HEK293 (cell line): ENCODE data around the gene SCAF4.

Experiments
- CTCF ChIA-PET: fragments of 350-600 bp; formaldehyde crosslinking; extraction: SDS; loops from one replicate; lab custom pipeline; 2021; ENCODE audit warnings: antibody characterized with exemption; lab: Yijun Ruan, JAX
- POLR2A ChIA-PET: fragments of 300-600 bp; formaldehyde crosslinking; extraction: SDS; loops from one replicate; lab custom pipeline; 2020; ENCODE audit warnings: antibody characterized with exemption, inconsistent platforms; lab: Yijun Ruan, JAX
- H3K27ac ChIP-seq: fragments of 200-500 bp; sonication (Bioruptor generic); 2 replicates; pipeline ENCODE4 v1.5.1; 2014; ENCODE audit warnings: low read depth, low read length, control low read depth, inconsistent platforms; ENCODE audit errors: extremely low read depth
- H3K36me3 ChIP-seq, 2 experiments: fragments of 200-500 bp in 1 of 2; sonication (Bioruptor generic) in 1 of 2; 1 replicate in 1 of 2; 2 replicates in 1 of 2; pipeline ENCODE4 v1.5.1; 2014 to 2017; ENCODE audit warnings: inconsistent platforms in 2 of 2, low read length in 2 of 2; ENCODE audit not compliant: control insufficient read depth in 2 of 2, insufficient read depth in 1 of 2
- H3K4me1 ChIP-seq: fragments of 200-500 bp; sonication (Bioruptor generic); 2 replicates; pipeline ENCODE4 v1.5.1; 2014; ENCODE audit warnings: mild to moderate bottlenecking, low read length, inconsistent platforms; ENCODE audit not compliant: control insufficient read depth, insufficient read depth
- H3K4me3 ChIP-seq: 2 replicates; pipeline ENCODE4 v1.5.1; 2011; ENCODE audit warnings: low read depth, mild to moderate bottlenecking, control low read depth, low read length, moderate library complexity
- H3K9me3 ChIP-seq: fragments of 200-500 bp; sonication (Bioruptor generic); 2 replicates; pipeline ENCODE4 v1.5.1; 2014; ENCODE audit warnings: low read depth, low read length, inconsistent platforms; ENCODE audit not compliant: control insufficient read depth, insufficient read depth
- BCL11A ChIP-seq: fragments of 450-650 bp; formaldehyde crosslinking; IDR thresholded peaks from 2 replicates; pipeline ENCODE4 v1.5.1; 2016; ENCODE audit warnings: low read depth, missing biosample characterization, missing genetic modification characterization
- BCL6B ChIP-seq: fragments of 450-650 bp; formaldehyde crosslinking; IDR thresholded peaks from 2 replicates; pipeline ENCODE4 v1.5.1; 2017; ENCODE audit warnings: missing biosample characterization, missing genetic modification characterization
- GFI1B ChIP-seq: fragments of 450-650 bp; formaldehyde crosslinking; IDR thresholded peaks from 2 replicates; pipeline ENCODE4 v1.5.1; 2016; ENCODE audit warnings: missing biosample characterization, missing genetic modification characterization
- PATZ1 ChIP-seq: fragments of 450-650 bp; formaldehyde crosslinking; IDR thresholded peaks from 2 replicates; pipeline ENCODE4 v1.5.1; 2016; ENCODE audit warnings: missing biosample characterization, missing genetic modification characterization
- SETDB1 ChIP-seq: IDR thresholded peaks from one replicate; pipeline ENCODE4 v1.6.1; 2017; ENCODE audit warnings: mild to moderate bottlenecking, low read length, moderate library complexity, mixed read lengths; ENCODE audit not compliant: insufficient read length
- SP2 ChIP-seq: fragments of 450-650 bp; formaldehyde crosslinking; IDR thresholded peaks from 2 replicates; pipeline ENCODE4 v1.5.1; 2016; ENCODE audit warnings: missing biosample characterization, missing genetic modification characterization
- YY1 ChIP-seq: fragments of 450-650 bp; formaldehyde crosslinking; IDR thresholded peaks from 2 replicates; pipeline ENCODE4 v1.5.1; 2018; ENCODE audit warnings: missing biosample characterization, missing genetic modification characterization
- ZFP41 ChIP-seq: fragments of 450-650 bp; formaldehyde crosslinking; IDR thresholded peaks from 2 replicates; pipeline ENCODE4 v1.5.1; 2016; ENCODE audit warnings: missing biosample characterization, missing genetic modification characterization, borderline replicate concordance
- ZFP69B ChIP-seq: fragments of 450-650 bp; formaldehyde crosslinking; IDR thresholded peaks from 2 replicates; pipeline ENCODE4 v1.5.1; 2016; ENCODE audit warnings: missing biosample characterization, missing genetic modification characterization
- ZNF132 ChIP-seq: fragments of 450-650 bp; formaldehyde crosslinking; IDR thresholded peaks from 2 replicates; pipeline ENCODE4 v1.5.1; 2017; ENCODE audit warnings: missing biosample characterization, missing genetic modification characterization, borderline replicate concordance
- ZNF184 ChIP-seq: fragments of 450-650 bp; IDR thresholded peaks from 2 replicates; pipeline ENCODE4 v1.5.1; 2018; ENCODE audit warnings: missing biosample characterization, mild to moderate bottlenecking, missing genetic modification characterization
- ZNF2 ChIP-seq: fragments of 450-650 bp; formaldehyde crosslinking; IDR thresholded peaks from 2 replicates; pipeline ENCODE4 v1.5.1; 2016; ENCODE audit warnings: missing biosample characterization, missing genetic modification characterization
- ZNF366 ChIP-seq: fragments of 450-650 bp; formaldehyde crosslinking; conservative IDR thresholded peaks from 2 replicates; pipeline ENCODE4 v1.5.1; 2016; ENCODE audit warnings: missing biosample characterization, missing genetic modification characterization
- ZNF398 ChIP-seq: fragments of 450-650 bp; formaldehyde crosslinking; IDR thresholded peaks from 2 replicates; pipeline ENCODE4 v1.5.1; 2017; ENCODE audit warnings: missing biosample characterization, missing genetic modification characterization
- ZNF404 ChIP-seq: fragments of 450-650 bp; formaldehyde crosslinking; IDR thresholded peaks from 2 replicates; pipeline ENCODE4 v1.5.1; 2017; ENCODE audit warnings: missing biosample characterization, missing genetic modification characterization
- ZNF585B ChIP-seq: fragments of 450-650 bp; formaldehyde crosslinking; IDR thresholded peaks from 2 replicates; pipeline ENCODE4 v1.5.1; 2016; ENCODE audit warnings: missing biosample characterization, missing genetic modification characterization
- ZNF629 ChIP-seq: fragments of 450-650 bp; formaldehyde crosslinking; IDR thresholded peaks from 2 replicates; pipeline ENCODE4 v1.5.1; 2017; ENCODE audit warnings: missing biosample characterization, missing genetic modification characterization
- ZSCAN30 ChIP-seq: fragments of 450-650 bp; IDR thresholded peaks from 2 replicates; pipeline ENCODE4 v1.5.1; 2018; ENCODE audit warnings: missing biosample characterization, mild to moderate bottlenecking, missing genetic modification characterization, moderate library complexity
- TF ChIP-seq, protein P1 (sequence below): fragments of 450-650 bp; formaldehyde crosslinking; IDR thresholded peaks from 2 replicates; pipeline ENCODE4 v1.5.1; 2017; ENCODE audit warnings: missing biosample characterization, missing genetic modification characterization
- TF ChIP-seq, protein P2 (sequence below): fragments of 450-650 bp; formaldehyde crosslinking; IDR thresholded peaks from 2 replicates; pipeline ENCODE4 v1.5.1; 2016; ENCODE audit warnings: missing biosample characterization, missing genetic modification characterization
- TF ChIP-seq, protein P3 (sequence below): fragments of 450-650 bp; IDR thresholded peaks from 2 replicates; pipeline ENCODE4 v1.5.1; 2018; ENCODE audit warnings: missing biosample characterization, mild to moderate bottlenecking, missing genetic modification characterization
- TF ChIP-seq, protein P4 (sequence below): fragments of 450-650 bp; formaldehyde crosslinking; IDR thresholded peaks from 2 replicates; pipeline ENCODE4 v1.5.1; 2016; ENCODE audit warnings: missing biosample characterization, missing genetic modification characterization

The SCAF4 gene

GRCh38 chr21:31629972-31630711 is 101.8 kb downstream of the SCAF4 start (continued):
- TF ChIP-seq PATZ1 (tag by site-specific recombination) (peak; percentile 43; the same call in 1 of the 2 replicates), ZNF629 (tag by site-specific recombination) (peak; percentile 53), BCL6B (tag by site-specific recombination) (no peak), ZSCAN30 (tag by site-specific recombination) (no peak), ZNF132 (no peak), ZNF184 (tag by site-specific recombination) (peak; percentile 72), ZNF2 (no peak), SETDB1 (no peak)
- TF ChIP-seq, protein P1, sequence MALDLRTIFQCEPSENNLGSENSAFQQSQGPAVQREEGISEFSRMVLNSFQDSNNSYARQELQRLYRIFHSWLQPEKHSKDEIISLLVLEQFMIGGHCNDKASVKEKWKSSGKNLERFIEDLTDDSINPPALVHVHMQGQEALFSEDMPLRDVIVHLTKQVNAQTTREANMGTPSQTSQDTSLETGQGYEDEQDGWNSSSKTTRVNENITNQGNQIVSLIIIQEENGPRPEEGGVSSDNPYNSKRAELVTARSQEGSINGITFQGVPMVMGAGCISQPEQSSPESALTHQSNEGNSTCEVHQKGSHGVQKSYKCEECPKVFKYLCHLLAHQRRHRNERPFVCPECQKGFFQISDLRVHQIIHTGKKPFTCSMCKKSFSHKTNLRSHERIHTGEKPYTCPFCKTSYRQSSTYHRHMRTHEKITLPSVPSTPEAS (tag by site-specific recombination) = no peak
- TF ChIP-seq, all 188 proteins: peak for 14

DNA sequence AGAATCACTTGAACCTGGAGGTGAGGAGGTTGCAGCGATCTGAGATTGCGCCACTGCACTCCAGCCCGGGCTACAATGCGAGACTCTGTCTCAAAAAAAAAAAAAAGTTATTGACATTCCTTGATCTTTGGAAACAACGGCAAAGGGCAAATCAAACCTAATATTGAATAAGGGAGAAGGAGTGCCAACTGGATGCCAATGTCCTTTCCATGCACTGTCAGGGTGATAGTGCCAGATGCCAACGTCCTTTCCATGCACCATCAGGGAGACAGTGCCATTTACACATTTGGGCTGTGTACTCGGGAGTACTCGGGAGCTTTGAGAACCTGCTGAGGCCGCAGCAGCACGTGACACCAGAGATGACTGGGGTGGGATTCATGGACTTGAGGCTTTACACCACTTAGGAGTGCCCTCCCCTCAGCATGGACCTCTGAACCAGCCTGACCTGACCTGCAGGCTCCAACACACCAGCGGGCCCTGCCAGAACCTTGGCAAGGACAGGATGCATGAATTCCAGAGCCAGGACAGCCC is 106.9 kb downstream of the SCAF4 start:
- Histone ChIP-seq H3K36me3 (no peaks in the 10 kb centered on the region), H3K9me3 (no peaks in the 10 kb centered on the region), H3K4me1 (no peaks in the 10 kb centered on the region), H3K4me3 (no peak overlapping the region), H3K27ac (no peak overlapping the region)
- ChIA-PET CTCF (interaction anchor here (0.7 kb wide), 1 partner anchor 64 kb away, joined by 3 read pairs; no protein-coding TSS in a partner anchor), POLR2A (no interaction called here)
- TF ChIP-seq ZFP41 (tag by site-specific recombination) (no peak), ZNF585B (tag by site-specific recombination) (no peak), ZFP69B (tag by site-specific recombination) (no peak), ZNF404 (tag by site-specific recombination) (no peak), YY1 (tag by site-specific recombination) (no peak), BCL11A (tag by site-specific recombination) (no peak), ZNF398 (tag by site-specific recombination) (no peak), SP2 (tag by site-specific recombination) (no peak), ZNF366 (tag by site-specific recombination) (no peak), GFI1B (tag by site-specific recombination) (no peak)
- TF ChIP-seq, protein P2, sequence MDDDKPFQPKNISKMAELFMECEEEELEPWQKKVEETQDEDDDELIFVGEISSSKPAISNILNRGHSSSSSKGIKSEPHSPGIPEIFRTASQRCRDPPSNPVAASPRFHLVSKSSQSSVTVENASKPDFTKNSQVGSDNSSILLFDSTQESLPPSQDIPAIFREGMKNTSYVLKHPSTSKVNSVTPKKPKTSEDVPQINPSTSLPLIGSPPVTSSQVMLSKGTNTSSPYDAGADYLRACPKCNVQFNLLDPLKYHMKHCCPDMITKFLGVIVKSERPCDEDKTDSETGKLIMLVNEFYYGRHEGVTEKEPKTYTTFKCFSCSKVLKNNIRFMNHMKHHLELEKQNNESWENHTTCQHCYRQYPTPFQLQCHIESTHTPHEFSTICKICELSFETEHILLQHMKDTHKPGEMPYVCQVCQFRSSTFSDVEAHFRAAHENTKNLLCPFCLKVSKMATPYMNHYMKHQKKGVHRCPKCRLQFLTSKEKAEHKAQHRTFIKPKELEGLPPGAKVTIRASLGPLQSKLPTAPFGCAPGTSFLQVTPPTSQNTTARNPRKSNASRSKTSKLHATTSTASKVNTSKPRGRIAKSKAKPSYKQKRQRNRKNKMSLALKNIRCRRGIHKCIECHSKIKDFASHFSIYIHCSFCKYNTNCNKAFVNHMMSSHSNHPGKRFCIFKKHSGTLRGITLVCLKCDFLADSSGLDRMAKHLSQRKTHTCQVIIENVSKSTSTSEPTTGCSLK (tag by site-specific recombination) = no peak
- TF ChIP-seq, protein P3, sequence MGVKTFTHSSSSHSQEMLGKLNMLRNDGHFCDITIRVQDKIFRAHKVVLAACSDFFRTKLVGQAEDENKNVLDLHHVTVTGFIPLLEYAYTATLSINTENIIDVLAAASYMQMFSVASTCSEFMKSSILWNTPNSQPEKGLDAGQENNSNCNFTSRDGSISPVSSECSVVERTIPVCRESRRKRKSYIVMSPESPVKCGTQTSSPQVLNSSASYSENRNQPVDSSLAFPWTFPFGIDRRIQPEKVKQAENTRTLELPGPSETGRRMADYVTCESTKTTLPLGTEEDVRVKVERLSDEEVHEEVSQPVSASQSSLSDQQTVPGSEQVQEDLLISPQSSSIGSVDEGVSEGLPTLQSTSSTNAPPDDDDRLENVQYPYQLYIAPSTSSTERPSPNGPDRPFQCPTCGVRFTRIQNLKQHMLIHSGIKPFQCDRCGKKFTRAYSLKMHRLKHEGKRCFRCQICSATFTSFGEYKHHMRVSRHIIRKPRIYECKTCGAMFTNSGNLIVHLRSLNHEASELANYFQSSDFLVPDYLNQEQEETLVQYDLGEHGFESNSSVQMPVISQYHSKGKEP = no peak
- TF ChIP-seq, protein P4, sequence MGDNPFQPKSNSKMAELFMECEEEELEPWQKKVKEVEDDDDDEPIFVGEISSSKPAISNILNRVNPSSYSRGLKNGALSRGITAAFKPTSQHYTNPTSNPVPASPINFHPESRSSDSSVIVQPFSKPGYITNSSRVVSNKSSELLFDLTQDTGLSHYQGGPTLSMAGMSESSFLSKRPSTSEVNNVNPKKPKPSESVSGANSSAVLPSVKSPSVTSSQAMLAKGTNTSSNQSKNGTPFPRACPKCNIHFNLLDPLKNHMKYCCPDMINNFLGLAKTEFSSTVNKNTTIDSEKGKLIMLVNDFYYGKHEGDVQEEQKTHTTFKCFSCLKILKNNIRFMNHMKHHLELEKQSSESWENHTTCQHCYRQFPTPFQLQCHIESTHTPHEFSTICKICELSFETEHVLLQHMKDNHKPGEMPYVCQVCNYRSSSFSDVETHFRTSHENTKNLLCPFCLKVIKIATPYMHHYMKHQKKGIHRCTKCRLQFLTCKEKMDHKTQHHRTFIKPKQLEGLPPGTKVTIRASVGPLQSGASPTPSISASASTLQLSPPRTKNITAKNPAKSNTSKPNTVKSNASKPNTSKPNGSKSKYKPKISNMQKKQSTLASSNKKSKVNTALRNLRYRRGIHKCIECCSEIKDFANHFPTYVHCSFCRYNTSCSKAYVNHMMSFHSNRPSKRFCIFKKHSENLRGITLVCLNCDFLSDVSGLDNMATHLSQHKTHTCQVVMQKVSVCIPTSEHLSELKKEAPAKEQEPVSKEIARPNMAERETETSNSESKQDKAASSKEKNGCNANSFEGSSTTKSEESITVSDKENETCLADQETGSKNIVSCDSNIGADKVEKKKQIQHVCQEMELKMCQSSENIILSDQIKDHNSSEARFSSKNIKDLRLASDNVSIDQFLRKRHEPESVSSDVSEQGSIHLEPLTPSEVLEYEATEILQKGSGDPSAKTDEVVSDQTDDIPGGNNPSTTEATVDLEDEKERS (tag by site-specific recombination) = no peak
